Measurements from ENCODE around the gene PHACTR1.

The PHACTR1 gene

GRCh38 chr6:13332349-13332706, 615.8 kb downstream of the PHACTR1 start:
- DNase-seq: no peak

- DNase-seq: no peak
Measured at GRCh38 chr6:13334953-13335352, 618.4 kb downstream of the PHACTR1 start.

GRCh38 chr6:13336553-13336952, 620.0 kb downstream of the PHACTR1 start:
- DNase-seq: peak; percentile 80 to 82

- no peak for DNase-seq
Measured at GRCh38 chr6:13338038-13338437, 621.5 kb downstream of the PHACTR1 start.

Data from activated T-cell treated with anti-CD3 and anti-CD28 coated beads, Interleukin-2, amount 50 U/mL, for 48 hours (primary cell).